IPS-15b (cell line): ENCODE results near the gene RRBP1.

Source experiments
- H3K27me3 ChIP-seq: one replicate; pipeline ENCODE4 v1.6.1; 2013; ENCODE audit warnings: low read length; ENCODE audit not compliant: control insufficient read depth, insufficient read depth
- H3K36me3 ChIP-seq: one replicate; pipeline ENCODE4 v1.6.1; 2013; ENCODE audit warnings: low read length; ENCODE audit not compliant: control insufficient read depth, insufficient read depth
- H3K4me1 ChIP-seq: one replicate; pipeline ENCODE4 v1.6.1; 2013; ENCODE audit warnings: mild to moderate bottlenecking, low read length; ENCODE audit not compliant: control insufficient read depth, insufficient read depth
- H3K4me3 ChIP-seq: one replicate; pipeline ENCODE4 v1.5.1; 2013; ENCODE audit warnings: low read depth, low read length
- H3K9ac ChIP-seq: one replicate; pipeline ENCODE4 v1.6.1; 2013; ENCODE audit warnings: low read depth, mild to moderate bottlenecking, low read length
- H3K9me3 ChIP-seq: one replicate; pipeline ENCODE4 v1.6.1; 2013; ENCODE audit warnings: mild to moderate bottlenecking, low read length; ENCODE audit not compliant: control insufficient read depth, insufficient read depth

Gene RRBP1

DNA sequence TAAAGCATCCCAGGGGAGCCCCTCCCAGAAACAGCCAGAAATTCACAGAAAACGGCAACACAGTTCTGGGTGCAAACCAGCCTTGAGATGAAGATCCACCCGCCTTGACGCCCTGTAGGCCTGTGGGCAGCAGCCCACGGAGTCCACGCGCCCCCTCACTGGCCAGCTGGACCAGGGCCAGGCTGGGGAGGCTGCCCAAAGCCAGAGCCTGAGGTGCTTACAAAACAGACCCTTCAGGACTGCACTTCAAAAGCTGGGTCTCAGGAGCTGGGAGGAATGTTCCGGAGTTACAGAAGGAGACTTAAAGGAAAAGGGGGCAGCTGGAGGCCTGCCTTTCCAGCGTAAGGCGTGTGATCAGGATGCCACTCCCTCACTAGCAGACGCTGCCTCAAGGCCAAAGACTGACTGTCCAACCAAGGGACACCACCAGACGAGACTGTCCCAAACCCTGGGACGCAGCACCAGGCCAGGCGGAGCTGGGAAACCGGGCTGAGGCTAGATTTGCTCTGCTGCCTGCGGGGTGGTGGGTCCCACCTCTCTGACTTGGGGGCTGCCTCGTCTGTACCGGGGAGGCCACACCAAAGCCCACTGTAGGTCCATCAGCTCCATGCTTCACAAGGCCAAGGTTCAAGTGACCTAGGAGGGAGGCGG lies 48.1 kb downstream of the RRBP1 start:
- no peaks in the 10 kb centered on the region for H3K9me3 ChIP-seq
- H3K36me3 ChIP-seq = peaks cover 76% of the 10 kb centered on the region
- H3K27me3 ChIP-seq = no peaks in the 10 kb centered on the region
- no peak overlapping the region for H3K4me3 ChIP-seq
- no peaks in the 10 kb centered on the region for H3K4me1 ChIP-seq
- no peak overlapping the region for H3K9ac ChIP-seq

DNA sequence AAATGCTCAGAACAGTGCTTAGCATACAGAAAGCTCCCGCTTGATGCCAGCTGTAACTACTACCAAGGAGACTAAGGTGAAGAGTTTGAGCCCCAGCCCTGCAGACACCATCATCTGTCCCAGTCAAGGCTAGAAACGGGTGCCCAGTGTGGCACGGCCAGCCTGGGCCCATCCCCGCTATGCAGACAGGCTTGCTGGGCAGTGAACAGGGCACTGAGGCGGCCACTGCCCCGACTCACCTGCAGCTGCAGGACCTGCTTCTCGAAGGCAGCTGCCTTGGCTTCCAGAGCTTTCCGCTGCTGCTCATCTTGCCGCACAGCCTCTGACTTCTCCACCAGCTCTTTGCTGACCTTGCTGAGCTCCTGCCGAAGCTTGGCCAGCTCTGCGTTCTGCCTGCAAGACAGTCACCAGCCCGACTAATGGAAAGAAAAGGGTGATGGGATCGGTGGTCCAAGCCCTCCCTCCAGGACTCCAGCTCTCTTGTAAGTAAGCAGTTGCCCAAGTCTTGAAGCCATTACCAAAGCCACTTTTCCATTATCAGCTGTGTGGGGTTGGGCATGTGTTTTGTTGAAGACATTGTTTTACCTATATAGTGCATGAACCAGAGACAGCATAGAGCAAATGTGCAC lies 48.7 kb downstream of the RRBP1 start:
- Histone ChIP-seq H3K9ac (no peak overlapping the region), H3K36me3 (peaks cover 79% of the 10 kb centered on the region), H3K4me1 (no peaks in the 10 kb centered on the region), H3K27me3 (no peaks in the 10 kb centered on the region), H3K9me3 (no peaks in the 10 kb centered on the region), H3K4me3 (no peak overlapping the region)

DNA sequence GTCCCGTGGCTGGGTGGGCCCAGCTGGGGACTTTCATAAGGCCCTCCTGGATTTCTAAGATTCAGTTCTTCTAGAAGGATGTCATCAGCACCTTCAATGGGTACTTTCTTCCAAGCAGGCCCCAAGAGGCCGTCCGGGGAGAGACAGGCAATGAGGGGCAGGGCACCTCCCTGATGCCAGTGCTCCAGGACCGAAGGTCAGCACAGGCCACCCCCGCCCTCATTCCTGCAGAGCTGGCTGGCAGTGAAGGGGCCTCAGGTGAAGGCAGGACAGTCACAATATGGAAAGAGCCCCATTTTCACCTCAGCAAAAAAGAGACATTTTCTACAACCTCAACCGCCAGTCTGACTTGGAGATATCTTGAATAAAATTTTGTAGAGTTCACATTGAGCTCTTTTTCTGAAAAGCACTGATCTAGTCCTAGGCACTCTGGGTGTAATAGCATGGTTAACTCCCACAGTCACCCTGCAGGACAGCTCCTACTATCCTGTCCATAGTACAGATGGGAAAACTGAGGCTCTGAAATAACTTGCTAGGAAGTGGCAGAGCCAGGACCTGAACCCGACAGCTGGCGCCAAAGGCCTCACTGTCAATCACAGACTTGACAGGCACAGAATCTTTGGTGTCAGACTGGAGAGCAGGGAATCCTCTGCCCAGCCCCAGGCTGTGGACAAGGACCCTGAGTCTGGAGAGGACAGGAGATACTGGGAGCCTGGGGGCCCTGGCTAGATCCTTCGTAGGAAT lies 50.3 kb downstream of the RRBP1 start:
- H3K9ac ChIP-seq = no peak overlapping the region

DNA sequence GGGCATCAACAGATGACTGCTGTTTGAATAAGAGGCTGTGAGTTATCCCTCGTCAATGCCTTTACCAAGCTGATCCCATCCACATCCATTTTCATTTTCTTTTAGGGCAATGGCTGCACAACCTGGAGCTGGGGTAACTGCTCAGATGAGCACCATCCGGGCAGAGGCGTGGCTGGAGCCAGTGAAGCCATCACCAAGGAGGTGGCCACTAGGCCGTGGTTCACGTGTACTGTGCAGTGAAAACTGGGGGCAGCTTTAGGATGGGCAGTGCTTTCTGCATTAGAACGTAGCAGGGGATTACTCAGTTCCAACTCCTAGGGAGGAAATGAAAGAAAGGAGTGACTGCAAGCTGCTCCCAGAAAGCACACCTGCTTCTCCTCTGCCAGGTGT lies 51.2 kb downstream of the RRBP1 start:
- no peak overlapping the region for H3K4me3 ChIP-seq
- H3K9ac ChIP-seq = no peak overlapping the region
- H3K9me3 ChIP-seq = no peaks in the 10 kb centered on the region
- no peaks in the 10 kb centered on the region for H3K27me3 ChIP-seq
- H3K36me3 ChIP-seq = peaks cover 84% of the 10 kb centered on the region
- no peaks in the 10 kb centered on the region for H3K4me1 ChIP-seq

More for the DNA sequence above, 50.3 kb downstream of the RRBP1 start:
- H3K4me3 ChIP-seq = no peak overlapping the region
- no peaks in the 10 kb centered on the region for H3K27me3 ChIP-seq
- H3K9me3 ChIP-seq = no peaks in the 10 kb centered on the region
- H3K4me1 ChIP-seq = no peaks in the 10 kb centered on the region
- peaks cover 82% of the 10 kb centered on the region for H3K36me3 ChIP-seq

DNA sequence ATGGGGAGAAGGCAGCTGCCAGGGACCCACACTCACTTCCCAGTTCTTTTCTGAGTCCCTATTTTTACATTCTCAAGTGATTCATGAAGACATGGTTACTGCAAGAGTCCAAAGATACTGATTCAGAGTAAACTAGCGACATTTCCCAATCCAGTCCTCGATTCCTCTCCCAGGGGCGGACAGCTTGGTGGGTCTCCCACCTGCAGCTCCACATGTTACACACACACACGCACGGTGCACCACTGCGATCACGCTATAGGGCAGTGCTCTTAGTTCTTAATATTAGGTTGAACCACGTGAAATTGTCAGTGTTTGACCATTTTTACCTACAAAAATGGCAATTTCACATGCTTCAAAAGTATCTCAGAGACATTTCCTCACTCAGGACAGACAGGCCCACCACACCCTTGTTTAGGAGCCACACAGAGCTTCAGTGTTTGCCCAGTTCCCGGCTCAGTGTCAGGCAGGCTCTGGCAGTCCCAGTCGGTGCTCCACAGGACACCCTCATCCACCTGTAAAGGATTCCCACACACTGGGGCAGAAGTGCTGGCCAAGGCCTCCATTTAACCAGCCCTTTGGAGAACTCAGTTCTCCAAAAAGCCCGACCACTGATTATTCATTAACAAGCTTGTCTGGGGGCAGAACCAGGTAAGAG lies 51.8 kb downstream of the RRBP1 start:
- no peaks in the 10 kb centered on the region for H3K9me3 ChIP-seq
- no peak overlapping the region for H3K4me3 ChIP-seq
- no peak overlapping the region for H3K9ac ChIP-seq
- H3K36me3 ChIP-seq = peaks cover 83% of the 10 kb centered on the region
- no peaks in the 10 kb centered on the region for H3K4me1 ChIP-seq
- no peaks in the 10 kb centered on the region for H3K27me3 ChIP-seq

DNA sequence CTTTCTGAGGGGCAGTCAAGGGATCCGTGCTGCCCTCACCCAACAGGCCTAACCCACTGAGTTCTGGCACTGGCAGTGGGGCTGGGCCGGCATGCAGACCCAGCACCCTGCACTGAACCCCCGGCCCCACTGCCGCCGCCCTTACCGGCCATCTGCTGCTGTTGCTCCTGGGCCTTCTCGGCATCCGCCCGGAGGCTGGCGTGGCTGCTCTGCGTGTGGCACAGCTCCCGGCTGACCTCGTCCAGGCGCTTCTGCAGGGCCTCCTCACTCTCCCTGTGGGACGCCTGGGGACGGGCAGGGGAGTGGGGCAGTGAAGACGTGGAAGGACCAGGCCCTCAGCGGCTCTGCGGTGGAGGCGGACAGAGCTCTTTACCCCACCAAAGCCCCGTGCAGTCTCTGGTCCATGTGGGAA lies 52.4 kb downstream of the RRBP1 start:
- no peaks in the 10 kb centered on the region for H3K9me3 ChIP-seq
- H3K4me3 ChIP-seq = no peak overlapping the region
- H3K9ac ChIP-seq = no peak overlapping the region
- H3K27me3 ChIP-seq = no peaks in the 10 kb centered on the region
- no peaks in the 10 kb centered on the region for H3K4me1 ChIP-seq
- H3K36me3 ChIP-seq = peaks cover 83% of the 10 kb centered on the region

GRCh38 chr20:17629025-17629424 lies 53.0 kb downstream of the RRBP1 start:
- H3K9ac ChIP-seq = no peak overlapping the region
- H3K27me3 ChIP-seq = no peaks in the 10 kb centered on the region
- H3K36me3 ChIP-seq = peaks cover 85% of the 10 kb centered on the region
- no peaks in the 10 kb centered on the region for H3K9me3 ChIP-seq
- no peak overlapping the region for H3K4me3 ChIP-seq
- no peaks in the 10 kb centered on the region for H3K4me1 ChIP-seq

DNA sequence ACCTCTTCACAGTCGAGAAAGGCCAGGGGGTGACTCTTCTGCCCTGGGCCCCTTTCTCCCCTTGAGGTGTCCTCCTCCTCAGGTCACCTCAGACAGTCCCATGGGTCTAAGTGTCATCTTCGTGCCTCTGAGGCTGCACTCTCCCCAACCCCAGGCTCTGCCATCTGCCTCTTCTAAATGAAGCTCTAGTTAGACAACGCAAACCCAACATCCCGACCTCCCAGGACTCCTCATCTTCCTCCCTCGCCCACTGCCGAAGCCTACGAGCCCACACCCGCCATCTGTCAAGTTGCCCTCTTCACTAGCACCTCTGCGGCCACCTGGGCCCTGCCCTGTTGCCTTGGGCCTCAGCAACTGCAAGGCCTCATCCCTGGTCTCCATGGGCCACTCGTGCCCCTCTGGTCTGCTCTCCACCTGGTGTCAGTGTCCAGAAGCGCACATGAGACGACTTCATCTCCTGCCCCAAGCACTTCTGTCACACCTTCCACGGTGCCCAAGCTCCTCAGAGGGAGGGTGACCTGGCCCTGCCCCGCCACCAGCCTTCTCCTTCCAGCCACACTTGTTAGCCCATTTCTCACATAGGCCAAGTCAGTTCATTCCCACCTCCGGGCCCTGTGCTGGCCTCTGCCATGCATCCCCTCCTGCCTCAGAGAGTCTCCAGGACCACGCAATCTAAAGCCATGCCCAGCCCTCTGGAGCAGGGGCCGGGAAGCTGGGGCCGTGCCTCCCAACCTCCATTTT lies 53.8 kb downstream of the RRBP1 start:
- H3K4me1 ChIP-seq = no peaks in the 10 kb centered on the region
- H3K36me3 ChIP-seq = peaks cover 83% of the 10 kb centered on the region
- no peaks in the 10 kb centered on the region for H3K9me3 ChIP-seq
- H3K9ac ChIP-seq = no peak overlapping the region
- H3K4me3 ChIP-seq = no peak overlapping the region
- H3K27me3 ChIP-seq = no peaks in the 10 kb centered on the region

DNA sequence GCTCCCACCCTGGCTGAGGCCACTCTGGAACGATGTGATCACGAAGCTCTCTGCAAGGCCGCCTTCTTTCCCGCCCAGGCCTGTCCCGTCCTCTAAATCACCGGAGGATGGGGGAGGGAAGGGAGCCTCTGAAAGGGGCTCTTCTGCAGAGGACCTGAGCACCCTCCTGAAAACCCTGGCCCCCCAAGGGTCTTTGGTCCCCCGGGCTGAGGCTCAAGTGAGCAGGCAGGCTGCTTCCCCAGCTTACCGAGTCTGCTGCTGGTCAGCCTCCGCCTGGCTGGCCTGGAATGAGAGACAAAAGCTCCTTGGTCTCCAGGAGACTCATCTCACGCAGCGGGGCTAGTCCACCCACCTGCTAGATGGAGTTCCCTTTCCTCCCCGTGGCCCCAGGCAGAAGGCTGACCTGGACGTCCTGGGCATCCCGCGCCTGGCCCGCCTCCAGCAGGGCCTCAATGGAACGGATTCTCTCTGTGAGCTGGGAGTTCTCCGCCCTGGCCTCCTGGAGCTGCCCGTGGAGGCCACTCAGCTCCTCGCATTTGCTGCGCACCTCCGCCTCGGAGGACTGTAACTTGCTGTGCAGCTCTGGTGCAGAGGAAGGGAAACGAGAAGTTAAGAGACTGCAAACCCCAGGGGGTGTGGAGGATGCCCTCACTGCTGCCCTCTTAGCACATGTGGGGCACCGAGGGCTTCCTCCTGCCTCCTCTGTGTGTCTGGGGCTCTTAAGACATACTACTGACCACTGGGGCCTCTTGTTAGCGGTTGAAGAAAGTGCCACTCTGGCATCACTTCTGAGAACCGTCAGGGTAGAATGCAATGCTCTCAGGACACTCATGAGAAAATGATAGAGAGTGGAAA lies 54.7 kb downstream of the RRBP1 start:
- Histone ChIP-seq H3K9me3 (no peaks in the 10 kb centered on the region), H3K36me3 (peaks cover 86% of the 10 kb centered on the region)

DNA sequence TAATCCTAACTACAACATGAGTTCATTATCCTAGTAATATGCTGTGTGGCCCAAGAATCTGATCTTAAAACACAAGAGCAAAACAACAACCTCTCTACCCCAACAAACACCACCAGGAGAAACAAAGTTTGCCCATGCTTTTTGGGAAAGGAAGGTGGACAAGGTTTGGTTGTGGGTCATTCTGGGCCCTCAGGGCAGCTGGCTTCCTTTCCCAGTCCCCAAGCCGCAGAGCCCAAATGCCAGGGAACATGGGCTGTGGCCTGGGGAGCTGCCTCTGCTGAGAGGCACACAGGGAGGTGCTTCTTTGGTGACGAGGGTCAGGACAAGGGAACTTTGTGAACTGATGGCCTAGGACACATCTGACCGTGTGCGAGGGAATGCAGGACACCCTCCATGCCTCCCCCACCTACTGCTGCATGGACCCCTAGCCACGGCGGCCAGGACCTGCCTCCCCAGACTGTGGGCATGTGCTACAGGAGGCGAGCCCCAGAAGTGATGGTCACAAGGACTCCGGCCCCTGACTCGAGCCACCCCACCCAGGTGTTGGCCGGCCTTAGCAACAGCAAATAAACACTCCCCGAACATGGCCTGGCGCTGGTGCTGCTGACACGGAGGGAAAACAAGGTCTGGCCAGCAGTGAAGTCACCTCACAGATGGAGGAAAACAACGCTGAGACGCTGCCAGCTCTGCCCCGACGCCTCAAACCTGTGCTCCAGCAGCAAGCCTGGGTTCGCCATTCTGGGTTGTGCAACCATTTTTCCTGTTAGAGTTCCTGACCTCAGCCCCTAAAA lies 55.6 kb downstream of the RRBP1 start:
- H3K9me3 ChIP-seq = no peaks in the 10 kb centered on the region
- peaks cover 77% of the 10 kb centered on the region for H3K36me3 ChIP-seq
- no peaks in the 10 kb centered on the region for H3K27me3 ChIP-seq
- H3K4me1 ChIP-seq = no peaks in the 10 kb centered on the region
- no peak overlapping the region for H3K4me3 ChIP-seq
- H3K9ac ChIP-seq = no peak overlapping the region

More for the DNA sequence above, 54.7 kb downstream of the RRBP1 start:
- no peaks in the 10 kb centered on the region for H3K27me3 ChIP-seq
- no peaks in the 10 kb centered on the region for H3K4me1 ChIP-seq
- no peak overlapping the region for H3K9ac ChIP-seq
- H3K4me3 ChIP-seq = no peak overlapping the region
